GM23338 (cell line): Measurements from ENCODE around the gene KDM6A. TPM values are rescaled to one million over a fixed set of nuclear protein-coding genes. Genes with fewer than 3 reads are reported as not detected.

Experiments used
- ATAC-seq: fragments of 200-7000 bp; cut with Tn5 transposase; 3 replicates; pipeline ENCODE4 v1.9.1; 2020
- DNase-seq: peaks from one replicate; pipeline ENCODE4 v3.0.0-alpha.2; 2015; ENCODE audit warnings: low spot score
- H2AFZ ChIP-seq: fragments of 200-600 bp; sonication (generic); 2 replicates; pipeline ENCODE4 v1.8.0; 2016; ENCODE audit warnings: antibody characterized with exemption, mild to moderate bottlenecking, moderate library complexity
- H3F3A ChIP-seq: fragments of 200-600 bp; sonication (generic); replicated peaks from 2 replicates; pipeline ENCODE4 v1.8.0; 2017; ENCODE audit warnings: antibody characterized with exemption, mixed run types, low read depth
- H3K27ac ChIP-seq: fragments of 200-600 bp; sonication (generic); 2 replicates; pipeline ENCODE4 v1.6.1; 2016; ENCODE audit warnings: low read depth
- H3K27me3 ChIP-seq: fragments of 200-600 bp; sonication (generic); 2 replicates; pipeline ENCODE4 v1.8.0; 2016; ENCODE audit warnings: mild to moderate bottlenecking, mixed run types, moderate library complexity; ENCODE audit not compliant: insufficient read depth
- H3K36me3 ChIP-seq: fragments of 200-600 bp; sonication (generic); 2 replicates; pipeline ENCODE4 v1.8.0; 2016; ENCODE audit warnings: mild to moderate bottlenecking; ENCODE audit not compliant: insufficient read depth
- H3K4me1 ChIP-seq: fragments of 200-600 bp; sonication (generic); 2 replicates; pipeline ENCODE4 v1.8.0; 2016; ENCODE audit warnings: mild to moderate bottlenecking, moderate library complexity; ENCODE audit not compliant: insufficient read depth
- H3K4me2 ChIP-seq: fragments of 200-600 bp; sonication (generic); 2 replicates; pipeline ENCODE4 v1.7.1; 2017; ENCODE audit warnings: mixed run types
- H3K4me3 ChIP-seq: fragments of 200-600 bp; sonication (generic); 2 replicates; pipeline ENCODE4 v1.6.1; 2016; ENCODE audit warnings: mixed run types
- H3K79me2 ChIP-seq: fragments of 200-600 bp; sonication (generic); replicated peaks from 2 replicates; pipeline ENCODE4 v1.8.0; 2017; ENCODE audit warnings: mild to moderate bottlenecking; ENCODE audit not compliant: insufficient read depth
- H3K9me2 ChIP-seq: fragments of 200-600 bp; sonication (generic); 2 replicates; pipeline ENCODE4 v1.8.0; 2017; ENCODE audit not compliant: insufficient read depth
- H4K20me1 ChIP-seq: fragments of 200-600 bp; sonication (generic); replicated peaks from 2 replicates; pipeline ENCODE4 v1.8.0; 2017; ENCODE audit warnings: mild to moderate bottlenecking; ENCODE audit not compliant: insufficient read depth
- H3K27ac Mint-ChIP-seq: 2 replicates; pipeline ENCODE4 v1.8.0; 2020; ENCODE audit warnings: inconsistent platforms, mild to moderate bottlenecking, moderate library complexity, mixed read lengths
- H3K27me3 Mint-ChIP-seq: 3 replicates; pipeline ENCODE4 v1.8.0; 2022; ENCODE audit warnings: low read depth, mild to moderate bottlenecking, moderate library complexity, mixed read lengths, inconsistent platforms; ENCODE audit not compliant: insufficient read depth, poor library complexity
- H3K36me3 Mint-ChIP-seq: 3 replicates; pipeline ENCODE4 v1.8.0; 2021; ENCODE audit warnings: low read depth, mild to moderate bottlenecking, inconsistent platforms, moderate library complexity, mixed read lengths
- H3K4me1 Mint-ChIP-seq: 3 replicates; pipeline ENCODE4 v1.8.0; 2020; ENCODE audit warnings: mild to moderate bottlenecking, inconsistent platforms, mixed read lengths
- H3K4me3 Mint-ChIP-seq: 3 replicates; pipeline ENCODE4 v1.8.0; 2021; ENCODE audit warnings: moderate library complexity, mild to moderate bottlenecking, inconsistent platforms, mixed read lengths
- H3K9me3 Mint-ChIP-seq: 3 replicates; pipeline ENCODE4 v1.8.0; 2020; ENCODE audit warnings: moderate library complexity, mild to moderate bottlenecking, inconsistent platforms, mixed read lengths
- CREB1 ChIP-seq: fragments of 250-450 bp; sonication (Bioruptor Pico); IDR thresholded peaks from 2 replicates; pipeline ENCODE4 v1.5.0; 2020; ENCODE audit warnings: low read depth, mild to moderate bottlenecking, moderate library complexity
- CTCF ChIP-seq, 2 experiments: fragments of 200-600 bp in 1 of 2; sonication (generic) in 1 of 2; conservative IDR thresholded peaks; 2 replicates each; pipeline versions ENCODE4 v1.5.1 to v1.6.1; 2016 to 2017; ENCODE audit warnings: antibody characterized with exemption in 2 of 2, low read depth in 2 of 2, mild to moderate bottlenecking in 2 of 2, moderate library complexity in 1 of 2
- ETS1 ChIP-seq: IDR thresholded peaks from 2 replicates; pipeline ENCODE4 v1.6.1; 2016; ENCODE audit warnings: antibody characterized with exemption
- EZH2 ChIP-seq: fragments of 200-600 bp; sonication (generic); IDR thresholded peaks from one replicate; pipeline ENCODE4 v1.8.0; 2017; ENCODE audit warnings: antibody characterized with exemption, mild to moderate bottlenecking, low read depth; ENCODE audit not compliant: unreplicated experiment
- EZH2phosphoT487 ChIP-seq: fragments of 200-600 bp; sonication (generic); IDR thresholded peaks from one replicate; pipeline ENCODE4 v1.8.1; 2018; ENCODE audit warnings: antibody characterized with exemption; ENCODE audit not compliant: unreplicated experiment
- JUNB ChIP-seq: IDR thresholded peaks from one replicate; pipeline ENCODE4 v1.6.1; 2016; ENCODE audit warnings: antibody characterized with exemption; ENCODE audit not compliant: unreplicated experiment
- NANOG ChIP-seq: IDR thresholded peaks from 2 replicates; pipeline ENCODE4 v1.6.1; 2016; ENCODE audit warnings: antibody characterized with exemption, borderline replicate concordance
- POLR2AphosphoS5 ChIP-seq: IDR thresholded peaks from 2 replicates; pipeline ENCODE4 v1.6.1; 2016; ENCODE audit warnings: antibody characterized with exemption, low read depth
- REST ChIP-seq: IDR thresholded peaks from one replicate; pipeline ENCODE4 v1.6.1; 2018; ENCODE audit warnings: antibody characterized with exemption; ENCODE audit not compliant: unreplicated experiment
- STAT1 ChIP-seq: IDR thresholded peaks from one replicate; pipeline ENCODE4 v1.6.1; 2016; ENCODE audit warnings: antibody characterized with exemption; ENCODE audit not compliant: unreplicated experiment
- ZNF114 ChIP-seq: fragments of 250-450 bp; sonication (Bioruptor Pico); IDR thresholded peaks from 2 replicates; pipeline ENCODE4 v1.5.0; 2020; ENCODE audit warnings: mild to moderate bottlenecking, moderate library complexity
- ZNF331 ChIP-seq: fragments of 250-450 bp; sonication (Bioruptor Pico); IDR thresholded peaks from 2 replicates; pipeline ENCODE4 v1.5.0; 2020; ENCODE audit warnings: low read depth, mild to moderate bottlenecking, moderate library complexity
- ZNF462 ChIP-seq: fragments of 250-450 bp; sonication (Bioruptor Pico); IDR thresholded peaks from 2 replicates; pipeline ENCODE4 v1.5.0; 2020; ENCODE audit warnings: mild to moderate bottlenecking, moderate library complexity
- polyA plus RNA-seq: library from polyadenylated mRNA; unstranded; fragments of >200 nt; fragmentation: Nextera tagmentation; extraction: Ambion mirVana; gene quantifications from 2 replicates; pipeline ENCODE4 v1.2.1, GENCODE V29; 2016
- total RNA-seq: library from RNA; depleted of rRNA; stranded (reverse); fragments of >200 nt; shearing (Covaris generic); gene quantifications from 2 replicates; pipeline ENCODE4 v1.2.3, GENCODE V29; 2014

KDM6A gene
- total and polyA plus RNA-seq, 2 experiments from 2014 or later, result 22.8 to 102 TPM

- ATAC-seq, result peak; percentile 30; the same call in 2 of the 3 replicates
Measured at GRCh38 chrX:44903830-44904530, 31.0 kb downstream of the KDM6A start.

More at GRCh38 chrX:44903830-44904530, 31.0 kb downstream of the KDM6A start:
- H3K36me3 ChIP-seq, result no peaks in the 10 kb centered on the region
- H3F3A ChIP-seq, result no peaks in the 10 kb centered on the region
- peaks cover 100% of the 10 kb centered on the region for H3K79me2 ChIP-seq
- TF ChIP-seq POLR2AphosphoS5 (no peak), REST (no peak), ETS1 (no peak), NANOG (no peak), CREB1 (CRISPR knock-in tag) (no peak), JUNB (no peak), STAT1 (no peak), ZNF462 (CRISPR knock-in tag) (no peak), EZH2phosphoT487 (no peak), ZNF114 (CRISPR knock-in tag) (no peak), EZH2 (no peak), CTCF (conservative IDR thresholded peaks at IDR 0.05; ENCODE audit: low read depth in 2 of 2) (no peak), ZNF331 (no peak)
- peak overlapping the region; percentile 89 for H3K27ac ChIP-seq
- H3K9me2 ChIP-seq, result no peaks in the 10 kb centered on the region
- H2AFZ ChIP-seq, result no peak overlapping the region
- peaks cover 7% of the 10 kb centered on the region; the same call in 1 of the 2 replicates for H4K20me1 ChIP-seq
- Mint-ChIP-seq H3K27ac (peak overlapping the region; percentile 76), H3K9me3 (0 out of 3 replicates have a peak, but pooled peaks cover 2% of the 10 kb centered on the region), H3K27me3 (no peaks in the 10 kb centered on the region), H3K4me3 (peak overlapping the region; percentile 26), H3K36me3 (peaks cover 7% of the 10 kb centered on the region; the same call in 1 of the 3 replicates), H3K4me1 (peaks cover 33% of the 10 kb centered on the region)
- H3K27me3 ChIP-seq, result no peaks in the 10 kb centered on the region
- no peak for DNase-seq
- peak overlapping the region; percentile 72 for H3K4me2 ChIP-seq
- peaks cover 19% of the 10 kb centered on the region for H3K4me1 ChIP-seq
- H3K4me3 ChIP-seq, result 0 out of 2 replicates have a peak overlapping the region, but pooled peaks have one; percentile 24
